Gastroesophageal sphincter (tissue), 4 donors: ENCODE measurements around the gene PDXK. TPM values are rescaled to one million over a fixed set of nuclear protein-coding genes. Genes with fewer than 3 reads are reported as not detected.

ENCODE experiments used
- ATAC-seq: fragments of 150-250 bp; one replicate; pipeline ENCODE4 v1.9.1; 2016; ENCODE audit warnings: mild to moderate bottlenecking, moderate library complexity
- H3K27ac ChIP-seq, 4 donors: fragments of 200-600 bp; sonication (generic) in 3 of 4; 1 replicate in 3 of 4; 2 replicates in 1 of 4; pipeline ENCODE4 v1.5.1; 2016 to 2019
- H3K27me3 ChIP-seq: fragments of 200-600 bp; sonication (generic); one replicate; pipeline ENCODE4 v1.5.1; 2019
- H3K36me3 ChIP-seq, 2 donors: fragments of 200-600 bp; sonication (generic); one replicate each; pipeline ENCODE4 v1.5.1; 2019; ENCODE audit warnings: control low read depth in 1 of 2
- H3K4me1 ChIP-seq, 3 donors: fragments of 200-600 bp; sonication (generic); 1 replicate in 2 of 3; 2 replicates in 1 of 3; pipeline ENCODE4 v1.5.1; 2016 to 2019; ENCODE audit warnings: control low read depth in 2 of 3
- H3K4me3 ChIP-seq, 2 donors: fragments of 200-600 bp; sonication (generic); one replicate each; pipeline ENCODE4 v1.5.1; 2019; ENCODE audit warnings: mild to moderate bottlenecking in 1 of 2, moderate library complexity in 1 of 2
- H3K9me3 ChIP-seq, 3 donors: fragments of 200-600 bp; sonication (generic); one replicate each; pipeline ENCODE4 v1.5.1; 2017 to 2019; ENCODE audit warnings: control low read depth in 2 of 3
- CTCF ChIP-seq, 4 experiments: fragments of 200-600 bp in 2 of 4; fragments of 450-650 bp in 2 of 4; sonication (generic) in 1 of 4; IDR thresholded peaks; one replicate each; pipeline ENCODE4 v1.5.1; 2017 to 2019; ENCODE audit warnings: antibody characterized with exemption in 4 of 4, mild to moderate bottlenecking in 2 of 4, moderate library complexity in 2 of 4
- EP300 ChIP-seq: sonication (generic); formaldehyde crosslinking; IDR thresholded peaks from one replicate; pipeline ENCODE4 v1.6.1; 2017; ENCODE audit warnings: antibody characterized with exemption, mild to moderate bottlenecking
- POLR2A ChIP-seq, 2 donors: fragments of 450-650 bp; IDR thresholded peaks; one replicate each; pipeline ENCODE4 v1.6.1; 2017; ENCODE audit warnings: antibody characterized with exemption in 2 of 2, mild to moderate bottlenecking in 2 of 2, moderate library complexity in 1 of 2
- POLR2AphosphoS5 ChIP-seq: sonication (generic); formaldehyde crosslinking; IDR thresholded peaks from one replicate; pipeline ENCODE4 v1.6.1; 2017; ENCODE audit warnings: antibody characterized with exemption
- WGBS, 2 donors: methylation state at CpG; one replicate each; pipeline ENCODE4 v1.1.5; 2018; ENCODE audit warnings: low coverage in 1 of 2; 5-methylcytosine and 5-hydroxymethylcytosine counted together
- total RNA-seq, 4 donors: library from RNA; depleted of rRNA; stranded (reverse); fragments of >200 nt; gene quantifications; one replicate each; pipeline ENCODE4 v1.1.0, GENCODE V29; 2016

The PDXK gene
- total RNA-seq, 4 donors from 2014 or later: 24.4 to 42.2 (median 33.0) TPM

- peaks cover 0 to 28% of the 10 kb centered on the region in 2 donors for H3K36me3 ChIP-seq
- H3K4me1 ChIP-seq: peaks cover 0 to 34% (median 8%) of the 10 kb centered on the region in 3 donors
- WGBS, 2 donors: 75 to 82% methylated on average over 3 to 9 of the region's 13 CpGs
- no peaks in the 10 kb centered on the region for H3K9me3 ChIP-seq
- no peak overlapping the region for H3K27ac ChIP-seq
- H3K4me3 ChIP-seq: no peak overlapping the region
- ATAC-seq: no peak
- no peak for TF ChIP-seq CTCF (IDR thresholded peaks at IDR 0.05)
- no peak for TF ChIP-seq POLR2AphosphoS5
- TF ChIP-seq POLR2A (IDR thresholded peaks at IDR 0.05): no peak
- no peak for TF ChIP-seq EP300
- H3K27me3 ChIP-seq: no peaks in the 10 kb centered on the region
These were observed 52.9 kb downstream of the PDXK start for GRCh38 chr21:43771698-43772424.

GRCh38 chr21:43772425-43772821 lies 53.5 kb downstream of the PDXK start:
- peaks cover 0 to 28% of the 10 kb centered on the region in 2 donors for H3K36me3 ChIP-seq
- 64 to 76% methylated on average over 4 to 6 of the region's 6 CpGs for WGBS, 2 donors
- H3K27me3 ChIP-seq: no peaks in the 10 kb centered on the region
- H3K27ac ChIP-seq: no peak overlapping the region
- H3K4me1 ChIP-seq: peaks cover 0 to 34% (median 8%) of the 10 kb centered on the region in 3 donors
- no peak for ATAC-seq
- no peak overlapping the region for H3K4me3 ChIP-seq
- TF ChIP-seq POLR2A (IDR thresholded peaks at IDR 0.05): no peak
- no peaks in the 10 kb centered on the region for H3K9me3 ChIP-seq

GRCh38 chr21:43774163-43774562 lies 55.2 kb downstream of the PDXK start:
- WGBS, 2 donors: 100% methylated on average over 1 of the region's 10 CpGs; no CpG with 5 or more reads in 1 of the 2 donors
- no peak overlapping the region for H3K27ac ChIP-seq
- no peaks in the 10 kb centered on the region for H3K27me3 ChIP-seq
- H3K4me3 ChIP-seq: no peak overlapping the region
- TF ChIP-seq EP300 (no peak), POLR2A (IDR thresholded peaks at IDR 0.05) (no peak), CTCF (IDR thresholded peaks at IDR 0.05) (no peak), POLR2AphosphoS5 (no peak)
- no peak for ATAC-seq
- peaks cover 0 to 28% of the 10 kb centered on the region in 2 donors for H3K36me3 ChIP-seq
- H3K4me1 ChIP-seq: peaks cover 0 to 21% (median 6%) of the 10 kb centered on the region in 3 donors
- no peaks in the 10 kb centered on the region for H3K9me3 ChIP-seq

GRCh38 chr21:43775190-43775589 lies 56.3 kb downstream of the PDXK start:
- Histone ChIP-seq H3K4me3 (peak overlapping the region; percentile 74 to 82), H3K4me1 (peaks cover 0 to 21% (median 6%) of the 10 kb centered on the region in 3 donors), H3K36me3 (peaks cover 0 to 28% of the 10 kb centered on the region in 2 donors), H3K9me3 (no peaks in the 10 kb centered on the region), H3K27ac (peak overlapping the region in 2 of 4 donors; percentile 90 to 96), H3K27me3 (no peaks in the 10 kb centered on the region)
- 75% methylated on average over 12 of the region's 12 CpGs; no CpG with 5 or more reads in 1 of the 2 donors for WGBS, 2 donors
- no peak for ATAC-seq
- TF ChIP-seq CTCF (IDR thresholded peaks at IDR 0.05) (no peak), POLR2A (IDR thresholded peaks at IDR 0.05) (no peak), POLR2AphosphoS5 (no peak), EP300 (no peak)

- 0% methylated on average over 2 of the region's 71 CpGs; no CpG with 5 or more reads in 1 of the 2 donors for WGBS, 2 donors
- peak within 1 kb of the TSS; percentile 41 to 96 (median 92) for H3K27ac ChIP-seq
- H3K27me3 ChIP-seq: no peaks in the 10 kb centered on the region
- H3K4me3 ChIP-seq: peak within 1 kb of the TSS; percentile 74 to 82
- ATAC-seq: peak; percentile 84
- peak; percentile 74 to 75 for TF ChIP-seq POLR2A (IDR thresholded peaks at IDR 0.05)
- peak in 1 of 4 experiments; percentile 19 for TF ChIP-seq CTCF (IDR thresholded peaks at IDR 0.05)
- no peak for TF ChIP-seq EP300
- TF ChIP-seq POLR2AphosphoS5: peak; percentile 80
- H3K4me1 ChIP-seq: peaks cover 0 to 21% (median 6%) of the 10 kb centered on the region in 3 donors
- H3K36me3 ChIP-seq: peaks cover 0 to 28% of the 10 kb centered on the region in 2 donors
- no peaks in the 10 kb centered on the region for H3K9me3 ChIP-seq
These were observed 57.0 kb downstream of the PDXK start, which contains the start of gene CSTB for GRCh38 chr21:43775795-43776430. Gene CSTB (minus strand): TSS chr21:43776308. CDS start chr21:43776269, 39 bp downstream.
